GM12801 (cell line): ENCODE measurements around the gene HERPUD2.

ENCODE experiments used
- CTCF ChIP-seq: IDR thresholded peaks from one replicate; pipeline ENCODE4 v1.5.1; 2011; ENCODE audit warnings: control low read depth; ENCODE audit not compliant: insufficient read length; ENCODE audit errors: extremely low read depth

HERPUD2 gene

GRCh38 chr7:35691827-35692307 lies 3.1 kb downstream of the HERPUD2 start:
- TF ChIP-seq CTCF: no peak

- no peak for TF ChIP-seq CTCF
Measured at GRCh38 chr7:35691366-35691765, 3.6 kb downstream of the HERPUD2 start.

GRCh38 chr7:35685781-35686180 lies 9.2 kb downstream of the HERPUD2 start:
- TF ChIP-seq CTCF: no peak

GRCh38 chr7:35681231-35682029 lies 13.5 kb downstream of the HERPUD2 start:
- TF ChIP-seq CTCF: no peak

GRCh38 chr7:35680403-35681013 lies 14.4 kb downstream of the HERPUD2 start:
- TF ChIP-seq CTCF: no peak

- TF ChIP-seq CTCF: no peak
Measured at GRCh38 chr7:35677582-35678356, 17.2 kb downstream of the HERPUD2 start.

GRCh38 chr7:35676211-35676610 lies 18.7 kb downstream of the HERPUD2 start:
- no peak for TF ChIP-seq CTCF
